Endodermal cell (in vitro differentiated cells): ENCODE measurements around the gene UMODL1. TPM values are rescaled to one million over a fixed set of nuclear protein-coding genes. Genes with fewer than 3 reads are reported as not detected.

ENCODE experiments used
- DNase-seq: peaks from one replicate; pipeline ENCODE4 v3.0.0-alpha.2; 2017
- H3K27ac ChIP-seq: 2 replicates; pipeline ENCODE4 v1.5.1; 2013; ENCODE audit warnings: mild to moderate bottlenecking, low read depth, low read length, moderate library complexity
- H3K27me3 ChIP-seq: 2 replicates; pipeline ENCODE4 v1.6.1; 2013; ENCODE audit warnings: mild to moderate bottlenecking, low read length, moderate library complexity; ENCODE audit not compliant: insufficient read depth, control insufficient read depth, poor library complexity, severe bottlenecking
- H3K36me3 ChIP-seq: 2 replicates; pipeline ENCODE4 v1.7.0; 2013; ENCODE audit warnings: mild to moderate bottlenecking, low read length, moderate library complexity; ENCODE audit not compliant: control insufficient read depth, insufficient read depth
- H3K4me1 ChIP-seq: one replicate; pipeline ENCODE4 v1.7.0; 2013; ENCODE audit warnings: low read length; ENCODE audit not compliant: control insufficient read depth, insufficient read depth
- H3K4me3 ChIP-seq: 2 replicates; pipeline ENCODE4 v1.5.1; 2013; ENCODE audit warnings: mild to moderate bottlenecking, low read length, moderate library complexity
- H3K9ac ChIP-seq: 2 replicates; pipeline ENCODE4 v1.6.1; 2013; ENCODE audit warnings: mild to moderate bottlenecking, low read length, moderate library complexity; ENCODE audit not compliant: poor library complexity, severe bottlenecking; ENCODE audit errors: extremely low read depth
- H3K9me3 ChIP-seq: 2 replicates; pipeline ENCODE4 v1.6.1; 2013; ENCODE audit warnings: mild to moderate bottlenecking, low read length, moderate library complexity; ENCODE audit not compliant: control insufficient read depth
- H3K27ac Mint-ChIP-seq: 2 replicates; pipeline ENCODE4 v1.8.0; 2020; ENCODE audit warnings: mixed read lengths
- H3K27me3 Mint-ChIP-seq: 2 replicates; pipeline ENCODE4 v1.8.0; 2021; ENCODE audit warnings: mild to moderate bottlenecking, mixed read lengths; ENCODE audit not compliant: insufficient read depth
- H3K36me3 Mint-ChIP-seq: 2 replicates; pipeline ENCODE4 v1.8.0; 2020; ENCODE audit warnings: low read depth, mixed read lengths
- H3K4me1 Mint-ChIP-seq: 2 replicates; pipeline ENCODE4 v1.8.0; 2020; ENCODE audit warnings: mixed read lengths
- H3K4me3 Mint-ChIP-seq: 2 replicates; pipeline ENCODE4 v1.8.0; 2020; ENCODE audit warnings: mild to moderate bottlenecking, moderate library complexity, mixed read lengths
- H3K9me3 Mint-ChIP-seq: 2 replicates; pipeline ENCODE4 v1.8.0; 2020; ENCODE audit warnings: mild to moderate bottlenecking, mixed read lengths
- CTCF ChIP-seq: fragments of 200-600 bp; sonication (generic); conservative IDR thresholded peaks from 2 replicates; pipeline ENCODE4 v1.5.0; 2021; ENCODE audit warnings: antibody characterized with exemption, mild to moderate bottlenecking
- WGBS, 2 experiments: methylation state at CpG; one replicate each; pipeline versions ENCODE4 v1.1.5 to v1.1.7; 2013; ENCODE audit warnings: missing lambda C conversion rate in 2 of 2, mixed read lengths in 1 of 2; ENCODE audit not compliant: insufficient coverage in 1 of 2, insufficient read length in 1 of 2; 5-methylcytosine and 5-hydroxymethylcytosine counted together
- total RNA-seq, 2 donors: library from RNA; stranded (reverse); fragmentation: NEBNext Ultra II Directional in 1 of 2; extraction: Animal tissue kit (Norgen Biotek cat#: 25700) in 1 of 2; gene quantifications; 2 replicates in 1 of 2; 3 replicates in 1 of 2; pipeline ENCODE4 v1.2.1, GENCODE V29; 2021

Gene UMODL1
- total RNA-seq, 2 donors from 2014 or later: 0.24 to 0.49 TPM

- peaks cover 23% of the 10 kb centered on the region for H3K9me3 Mint-ChIP-seq
- H3K27me3 ChIP-seq: no peaks in the 10 kb centered on the region
- no peak overlapping the region for H3K9ac ChIP-seq
- peaks cover 10% of the 10 kb centered on the region for H3K4me1 Mint-ChIP-seq
- no peaks in the 10 kb centered on the region for H3K36me3 Mint-ChIP-seq
- H3K9me3 ChIP-seq: peaks cover 18% of the 10 kb centered on the region
- DNase-seq: no peak
- no peak overlapping the region for H3K4me3 ChIP-seq
- H3K27ac Mint-ChIP-seq: no peak overlapping the region
- no peak overlapping the region for H3K4me3 Mint-ChIP-seq
- H3K27ac ChIP-seq: no peak overlapping the region
- 92 to 93% methylated on average over 2 to 8 of the region's 8 CpGs for WGBS, 2 experiments
- H3K4me1 ChIP-seq: no peaks in the 10 kb centered on the region
- H3K27me3 Mint-ChIP-seq: peaks cover 5% of the 10 kb centered on the region
- H3K36me3 ChIP-seq: no peaks in the 10 kb centered on the region
- TF ChIP-seq CTCF: no peak
These were observed 21.7 kb downstream of the UMODL1 start for GRCh38 chr21:42092771-42093170.

- no peak overlapping the region for H3K4me3 ChIP-seq
- H3K4me1 ChIP-seq: no peaks in the 10 kb centered on the region
- Mint-ChIP-seq H3K4me1 (peaks cover 10% of the 10 kb centered on the region), H3K36me3 (no peaks in the 10 kb centered on the region), H3K27me3 (peaks cover 5% of the 10 kb centered on the region), H3K9me3 (peaks cover 23% of the 10 kb centered on the region), H3K27ac (no peak overlapping the region), H3K4me3 (no peak overlapping the region)
- H3K9me3 ChIP-seq: peaks cover 18% of the 10 kb centered on the region
- no peak overlapping the region for H3K9ac ChIP-seq
- no peak overlapping the region for H3K27ac ChIP-seq
- no peak for DNase-seq
- no peaks in the 10 kb centered on the region for H3K27me3 ChIP-seq
- no peaks in the 10 kb centered on the region for H3K36me3 ChIP-seq
- no peak for TF ChIP-seq CTCF
- WGBS, 2 experiments: 97 to 100% methylated on average over 1 to 9 of the region's 9 CpGs
These were observed 22.1 kb downstream of the UMODL1 start for GRCh38 chr21:42093186-42093585.

- H3K27me3 ChIP-seq: no peaks in the 10 kb centered on the region
- no peak overlapping the region for H3K4me3 Mint-ChIP-seq
- H3K9me3 Mint-ChIP-seq: peaks cover 23% of the 10 kb centered on the region
- no peak for TF ChIP-seq CTCF
- no peaks in the 10 kb centered on the region for H3K4me1 ChIP-seq
- peaks cover 5% of the 10 kb centered on the region for H3K27me3 Mint-ChIP-seq
- no peak overlapping the region for H3K27ac ChIP-seq
- peaks cover 18% of the 10 kb centered on the region for H3K9me3 ChIP-seq
- H3K36me3 ChIP-seq: no peaks in the 10 kb centered on the region
- H3K36me3 Mint-ChIP-seq: no peaks in the 10 kb centered on the region
- H3K4me1 Mint-ChIP-seq: peaks cover 10% of the 10 kb centered on the region
- H3K27ac Mint-ChIP-seq: no peak overlapping the region
- no peak overlapping the region for H3K9ac ChIP-seq
- DNase-seq: no peak
- 91 to 95% methylated on average over 15 of the region's 15 CpGs for WGBS, 2 experiments
- no peak overlapping the region for H3K4me3 ChIP-seq
These were observed 22.9 kb downstream of the UMODL1 start for GRCh38 chr21:42093991-42094421.
